K562 (cell line): Measurements from ENCODE around the gene ATF5. TPM values are rescaled to one million over a fixed set of nuclear protein-coding genes. Genes with fewer than 3 reads are reported as not detected.
A peak's percentile ranks its signal among the peaks of the same experiment; 100 is the strongest.

ENCODE experiments used
- ATAC-seq: fragments of 200-7000 bp; cut with Tn5 transposase; 3 replicates; pipeline ENCODE4 v1.9.1; 2020; ENCODE audit warnings: moderate library complexity
- BruUV-seq: library from RNA; stranded (reverse); fragments of 400-500 nt; replicated peaks from 2 replicates; lab custom pipeline; 2021; lab: Mats Ljungman, UMichigan
- CTCF ChIA-PET: fragments of 300-600 bp; formaldehyde crosslinking; extraction: SDS; loops from one replicate; lab custom pipeline; 2021; ENCODE audit warnings: low intra/inter-chr PET ratio; lab: Yijun Ruan, JAX
- POLR2A ChIA-PET: fragments of 300-600, 350-650 bp; sonication (Branson Sonifier 250); formaldehyde crosslinking; extraction: SDS; loops from one replicate; lab custom pipeline; 2021; ENCODE audit warnings: antibody characterized with exemption, inconsistent platforms; lab: Yijun Ruan, JAX
- DNase-seq, 4 experiments: peaks; one replicate each; pipeline versions ENCODE4 v3.0.0 to v3.0.0-alpha.2; 2011 to 2018; ENCODE audit warnings: low spot score in 3 of 4, mixed read lengths in 3 of 4; ENCODE audit errors: extremely low read depth in 1 of 4
- FAIRE-seq: peaks from 2 replicates; lab custom pipeline; 2011; peaks lifted over from hg19 to GRCh38; lab: Jason Lieb, UNC
- H2AFZ ChIP-seq: 2 replicates; pipeline ENCODE4 v1.6.0; 2011; ENCODE audit warnings: low read depth, low read length, control low read depth, inconsistent platforms
- H3K27ac ChIP-seq: fragments of 200-600 bp; 3 replicates; pipeline ENCODE4 v1.8.0; 2011; ENCODE audit warnings: low read depth, mild to moderate bottlenecking, control low read depth, inconsistent platforms, low read length, moderate library complexity, mixed read lengths; ENCODE audit errors: extremely low read depth
- H3K27me3 ChIP-seq, 2 experiments: fragments of 300-600 bp in 1 of 2; 2 replicates in 1 of 2; 3 replicates in 1 of 2; pipeline versions ENCODE4 v1.6.0 to v1.8.0; 2011; ENCODE audit warnings: inconsistent platforms in 2 of 2, low read length in 2 of 2, mild to moderate bottlenecking in 1 of 2, mixed read lengths in 1 of 2, moderate library complexity in 1 of 2; ENCODE audit not compliant: control insufficient read depth in 2 of 2, insufficient read depth in 2 of 2
- H3K36me3 ChIP-seq: fragments of 300-600 bp; 3 replicates; pipeline ENCODE4 v1.8.0; 2011; ENCODE audit warnings: mild to moderate bottlenecking, low read length, inconsistent platforms; ENCODE audit not compliant: control insufficient read depth, insufficient read depth
- H3K4me1 ChIP-seq, 2 experiments: fragments of 200-600 bp in 1 of 2; replicated peaks in 1 of 2; 2 replicates in 1 of 2; 3 replicates in 1 of 2; pipeline versions ENCODE4 v1.5.1 to v1.8.0; 2011; ENCODE audit warnings: inconsistent platforms in 2 of 2, low read length in 2 of 2, mild to moderate bottlenecking in 1 of 2, mixed read lengths in 1 of 2, moderate library complexity in 1 of 2; ENCODE audit not compliant: control insufficient read depth in 2 of 2, insufficient read depth in 2 of 2
- H3K4me2 ChIP-seq: 2 replicates; pipeline ENCODE4 v1.6.1; 2011; ENCODE audit warnings: low read length, control low read depth, inconsistent platforms, mixed read lengths; ENCODE audit not compliant: insufficient read depth
- H3K4me3 ChIP-seq: fragments of 200-600 bp; sonication (generic), shearing (Covaris generic); 2 replicates; pipeline ENCODE4 v1.5.1; 2016; ENCODE audit warnings: control low read depth, inconsistent platforms
- H3K79me2 ChIP-seq: fragments of 200-600 bp; 3 replicates; pipeline ENCODE4 v1.8.0; 2011; ENCODE audit warnings: low read length, inconsistent platforms; ENCODE audit not compliant: control insufficient read depth, insufficient read depth
- H3K9ac ChIP-seq, 2 experiments: 2 replicates each; pipeline versions ENCODE4 v1.6.0 to v1.6.1; 2011; ENCODE audit warnings: low read depth in 2 of 2, low read length in 2 of 2, control low read depth in 1 of 2, inconsistent platforms in 1 of 2, mild to moderate bottlenecking in 1 of 2, mixed read lengths in 1 of 2; ENCODE audit not compliant: insufficient read depth in 1 of 2
- H3K9me1 ChIP-seq: one replicate; pipeline ENCODE4 v1.6.0; 2011; ENCODE audit warnings: inconsistent platforms, mild to moderate bottlenecking, low read length, moderate library complexity; ENCODE audit not compliant: control insufficient read depth, insufficient read depth
- H3K9me3 ChIP-seq: replicated peaks from 2 replicates; pipeline ENCODE4 v1.5.1; 2011; ENCODE audit warnings: low read depth, low read length, inconsistent platforms; ENCODE audit not compliant: control insufficient read depth, insufficient read depth
- H4K20me1 ChIP-seq: replicated peaks from 2 replicates; pipeline ENCODE4 v1.6.1; 2011; ENCODE audit warnings: low read length, inconsistent platforms, mixed read lengths; ENCODE audit not compliant: control insufficient read depth, insufficient read depth
- FOXK2 ChIP-seq, 2 experiments: fragments of 450-650 bp; IDR thresholded peaks in 1 of 2; conservative IDR thresholded peaks in 1 of 2; 2 replicates each; pipeline ENCODE4 v1.6.1; 2016; ENCODE audit warnings: low read depth in 2 of 2, mild to moderate bottlenecking in 1 of 2
- MLLT1 ChIP-seq, 2 experiments: fragments of 450-650 bp; IDR thresholded peaks; 2 replicates each; pipeline ENCODE4 v1.6.1; 2016
- POLR2A ChIP-seq: fragments of 450-650 bp; conservative IDR thresholded peaks from 2 replicates; pipeline ENCODE4 v1.6.1; 2016
- POLR2G ChIP-seq: fragments of 200-400 bp; formaldehyde crosslinking; IDR thresholded peaks from 2 replicates; pipeline ENCODE4 v1.6.1; 2017; ENCODE audit warnings: low read depth, mild to moderate bottlenecking, antibody characterized with exemption, low read length, moderate library complexity
- RBFOX2 ChIP-seq: fragments of 200-400 bp; formaldehyde crosslinking; IDR thresholded peaks from 2 replicates; pipeline ENCODE4 v1.6.1; 2017; ENCODE audit warnings: low read depth, mild to moderate bottlenecking, low read length, moderate library complexity
- RBM22 ChIP-seq: fragments of 200-400 bp; formaldehyde crosslinking; IDR thresholded peaks from 2 replicates; pipeline ENCODE4 v1.6.1; 2018; ENCODE audit warnings: low read length, low read depth; ENCODE audit not compliant: poor library complexity, severe bottlenecking
- SIN3A ChIP-seq, 2 experiments: fragments of 150-350 bp in 1 of 2; IDR thresholded peaks; 2 replicates each; pipeline ENCODE4 v1.6.1; 2011 to 2016; ENCODE audit warnings: borderline replicate concordance in 2 of 2, low read depth in 2 of 2, low read length in 2 of 2, mild to moderate bottlenecking in 2 of 2, moderate library complexity in 2 of 2; ENCODE audit not compliant: control insufficient read depth in 1 of 2
- ZNF584 ChIP-seq: fragments of 200-800 bp; sonication (Bioruptor generic); IDR thresholded peaks from 2 replicates; pipeline ENCODE4 v1.6.1; 2016; ENCODE audit warnings: low read depth, mild to moderate bottlenecking, missing genetic modification characterization, missing compliant biosample characterization
- ZNF785 ChIP-seq: fragments of 250-450 bp; sonication (Bioruptor Pico); IDR thresholded peaks from 2 replicates; pipeline ENCODE4 v1.4.0; 2020; ENCODE audit warnings: mild to moderate bottlenecking
- WGBS: fragments of 100-300 bp; shearing (Covaris generic); methylation state at CpG from one replicate; pipeline ENCODE4 v1.1.6; 2016; ENCODE audit warnings: low coverage, mixed read lengths; ENCODE audit not compliant: insufficient coverage; ENCODE audit errors: missing lambda C conversion rate; 5-methylcytosine and 5-hydroxymethylcytosine counted together
- in situ Hi-C: fragments of 300-500 bp; cut with MboI; formaldehyde crosslinking; loops from 4 replicates; pipeline ENCODE4 v1.15.0; 2018; ENCODE audit warnings: inconsistent platforms, mixed read lengths
- intact Hi-C: fragments of 100-400 bp; cut with micrococcal nuclease; formaldehyde crosslinking; loops from 2 replicates; pipeline ENCODE4 v1.14.2; 2022
- polyA plus RNA-seq, 8 experiments: library from polyadenylated mRNA; depleted of rRNA in 4 of 8; stranded (reverse) in 5 of 8; unstranded in 3 of 8; fragments of >200 nt; fragmentation: Nextera tagmentation in 2 of 8; fragmentation: Illumina TruSeq in 1 of 8; extraction: Ambion mirVana in 2 of 8; extraction: Trizol in 1 of 8; gene quantifications; 2 replicates each; pipeline versions ENCODE4 v1.2.1 to v1.2.3, GENCODE V29; 2011 to 2014; ENCODE audit warnings: inconsistent platforms in 1 of 8, missing spikeins in 1 of 8
- total RNA-seq, 7 experiments: library from RNA; depleted of rRNA in 6 of 7; stranded (reverse); fragments of >200 nt in 6 of 7; fragmentation: Illumina TruSeq in 2 of 7; extraction: Trizol in 2 of 7; gene quantifications; 2 replicates each; pipeline versions ENCODE4 v1.2.1 to v1.2.3, GENCODE V29; 2011 to 2021; ENCODE audit warnings: low replicate concordance in 1 of 7
- TF ChIP-seq, protein P1 (sequence below): sonication (generic); formaldehyde crosslinking; IDR thresholded peaks from 2 replicates; pipeline ENCODE4 v1.8.1; 2023; ENCODE audit warnings: mild to moderate bottlenecking, missing genetic modification reagents
- TF ChIP-seq, protein P2 (sequence below): fragments of 450-650 bp; formaldehyde crosslinking; IDR thresholded peaks from 2 replicates; pipeline ENCODE4 v1.4.0; 2020; ENCODE audit warnings: mild to moderate bottlenecking, moderate library complexity

Gene ATF5
- total and polyA plus RNA-seq, 9 of the 15 experiments (the other 6 are each of a cell fraction or from before 2014, with no cell fraction given) = 3.0 to 57.6 (median 11.1) TPM

- CTCF ChIA-PET = no interaction called here
- no TSS peak for BruUV-seq
Observed at GRCh38 chr19:49908480-49909420, 20.3 kb upstream of the ATF5 start.

More at GRCh38 chr19:49908480-49909420, 20.3 kb upstream of the ATF5 start:
- Histone ChIP-seq H3K9me1 (no peaks in the 10 kb centered on the region), H2AFZ (no peak overlapping the region), H3K79me2 (peaks cover 35% of the 10 kb centered on the region), H3K27ac (no peak overlapping the region), H3K4me3 (no peak overlapping the region), H4K20me1 (peaks cover 30% of the 10 kb centered on the region), H3K27me3 (no peaks in the 10 kb centered on the region), H3K4me2 (no peak overlapping the region), H3K9ac (peak overlapping the region in 1 of 2 experiments; percentile 28; a peak in 2 of 4 replicates), H3K4me1 (peaks cover 0 to 23% of the 10 kb centered on the region in 2 experiments; a peak in 2 of 5 replicates), H3K9me3 (no peaks in the 10 kb centered on the region), H3K36me3 (peaks cover 73% of the 10 kb centered on the region; the same call in 2 of the 3 replicates)
- TF ChIP-seq, protein P1, sequence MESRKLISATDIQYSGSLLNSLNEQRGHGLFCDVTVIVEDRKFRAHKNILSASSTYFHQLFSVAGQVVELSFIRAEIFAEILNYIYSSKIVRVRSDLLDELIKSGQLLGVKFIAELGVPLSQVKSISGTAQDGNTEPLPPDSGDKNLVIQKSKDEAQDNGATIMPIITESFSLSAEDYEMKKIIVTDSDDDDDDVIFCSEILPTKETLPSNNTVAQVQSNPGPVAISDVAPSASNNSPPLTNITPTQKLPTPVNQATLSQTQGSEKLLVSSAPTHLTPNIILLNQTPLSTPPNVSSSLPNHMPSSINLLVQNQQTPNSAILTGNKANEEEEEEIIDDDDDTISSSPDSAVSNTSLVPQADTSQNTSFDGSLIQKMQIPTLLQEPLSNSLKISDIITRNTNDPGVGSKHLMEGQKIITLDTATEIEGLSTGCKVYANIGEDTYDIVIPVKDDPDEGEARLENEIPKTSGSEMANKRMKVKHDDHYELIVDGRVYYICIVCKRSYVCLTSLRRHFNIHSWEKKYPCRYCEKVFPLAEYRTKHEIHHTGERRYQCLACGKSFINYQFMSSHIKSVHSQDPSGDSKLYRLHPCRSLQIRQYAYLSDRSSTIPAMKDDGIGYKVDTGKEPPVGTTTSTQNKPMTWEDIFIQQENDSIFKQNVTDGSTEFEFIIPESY (CRISPR knock-in tag) = peak; percentile 31; the same call in 1 of the 2 replicates
- TF ChIP-seq, protein P2, sequence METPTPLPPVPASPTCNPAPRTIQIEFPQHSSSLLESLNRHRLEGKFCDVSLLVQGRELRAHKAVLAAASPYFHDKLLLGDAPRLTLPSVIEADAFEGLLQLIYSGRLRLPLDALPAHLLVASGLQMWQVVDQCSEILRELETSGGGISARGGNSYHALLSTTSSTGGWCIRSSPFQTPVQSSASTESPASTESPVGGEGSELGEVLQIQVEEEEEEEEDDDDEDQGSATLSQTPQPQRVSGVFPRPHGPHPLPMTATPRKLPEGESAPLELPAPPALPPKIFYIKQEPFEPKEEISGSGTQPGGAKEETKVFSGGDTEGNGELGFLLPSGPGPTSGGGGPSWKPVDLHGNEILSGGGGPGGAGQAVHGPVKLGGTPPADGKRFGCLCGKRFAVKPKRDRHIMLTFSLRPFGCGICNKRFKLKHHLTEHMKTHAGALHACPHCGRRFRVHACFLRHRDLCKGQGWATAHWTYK = peak; percentile 86
- TF ChIP-seq MLLT1 (IDR thresholded peaks at IDR 0.05) (0 out of 4 replicates have a peak, but pooled peaks of 1 of the 2 experiments have one; percentile 48), POLR2G (peak; percentile 59), ZNF584 (CRISPR knock-in tag) (no peak), RBM22 (peak; percentile 46), RBFOX2 (peak; percentile 33; the same call in 1 of the 2 replicates), ZNF785 (CRISPR knock-in tag) (no peak), SIN3A (IDR thresholded peaks at IDR 0.05; ENCODE audit: borderline replicate concordance in 2 of 2, control insufficient read depth in 1 of 2, low read depth in 2 of 2, low read length in 2 of 2) (no peak), POLR2A (peak; percentile 45; the same call in 1 of the 2 replicates), FOXK2 (conservative IDR thresholded peaks at IDR 0.05 in 1 of 2, IDR thresholded peaks at IDR 0.05 in 1 of 2; ENCODE audit: low read depth in 2 of 2) (no peak)
- FAIRE-seq (no peak), DNase-seq (no peak), ATAC-seq (no peak)
- 97% methylated on average over 34 of the region's 37 CpGs for WGBS
- intact Hi-C loops (no loop called here), in situ Hi-C loops (no loop called here)
- POLR2A ChIA-PET = interaction anchor here (0.6 to 13.2 kb wide), 7 partner anchors 8 to 40 kb away, joined by 3 to 105 read pairs (median 4); partner anchors contain the start of genes ATF5 and NUP62
